C1 segment of cervical spinal cord (tissue), 14 donors: Measurements from ENCODE around the gene SNAPC4.
"Not testable (repeated sequence)": the region's sequence is repeated elsewhere in the genome, so short reads cannot be mapped to it uniquely, and the experiment has no call there.

Experiments used
- DNase-seq, 14 donors: peaks; one replicate each; lab custom pipeline; 2025; lab: John Stamatoyannopoulos, UW

Gene SNAPC4

GRCh38 chr9:136355616-136356557 is 44.1 kb downstream of the SNAPC4 start:
- no peak for DNase-seq

GRCh38 chr9:136354592-136355085 is 45.3 kb downstream of the SNAPC4 start:
- DNase-seq = no peak

GRCh38 chr9:136353757-136354488 is 46.0 kb downstream of the SNAPC4 start:
- DNase-seq = no peak

DNA sequence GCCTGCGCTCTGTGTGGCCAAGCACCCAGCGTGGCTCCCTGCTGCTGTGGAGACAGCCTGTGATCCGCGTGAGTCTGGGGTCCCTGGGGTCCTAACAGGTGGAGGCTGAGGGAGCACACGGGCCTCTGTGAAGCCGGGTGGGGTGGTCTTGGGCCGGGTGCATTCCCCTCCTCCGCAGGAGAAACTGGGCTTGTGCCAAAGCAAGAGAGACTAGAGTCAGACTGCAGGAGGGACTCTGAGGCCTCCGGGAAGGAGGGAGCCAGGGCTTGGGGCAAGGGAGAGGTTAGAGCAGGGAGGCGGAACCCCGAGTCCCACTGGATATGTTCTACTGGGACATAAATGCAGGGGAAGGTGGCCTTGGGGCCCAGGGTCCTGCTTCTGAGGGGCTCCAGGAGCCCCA is 46.9 kb downstream of the SNAPC4 start:
- no peak for DNase-seq

DNA sequence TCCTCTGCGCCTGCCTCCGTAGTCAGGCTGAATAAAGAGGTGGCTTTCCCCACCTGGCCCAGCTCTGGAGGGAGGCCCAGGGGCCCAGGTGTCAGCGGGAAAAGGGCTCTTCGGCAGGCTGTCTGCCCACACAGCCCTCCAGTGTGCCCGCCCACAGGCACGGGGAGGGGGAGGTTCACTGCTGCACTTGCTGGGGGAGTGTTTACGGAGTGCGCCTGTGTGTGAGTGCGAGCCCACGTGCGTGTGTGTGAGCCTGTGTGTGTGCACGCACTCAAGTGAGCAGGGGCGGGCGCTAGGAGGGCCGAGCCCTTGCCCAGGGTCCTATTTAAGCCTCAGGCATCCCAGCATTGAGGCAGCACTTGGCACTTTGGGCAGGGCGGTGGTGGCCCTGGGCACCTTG is 47.3 kb downstream of the SNAPC4 start:
- DNase-seq = peak in 1 of 14 donors; percentile 15

GRCh38 chr9:136351868-136352267 is 48.1 kb downstream of the SNAPC4 start:
- DNase-seq = not testable (repeated sequence)

- DNase-seq = no peak
These were observed 48.6 kb downstream of the SNAPC4 start for GRCh38 chr9:136351252-136351800.
